GM12801 (cell line): Measurements from ENCODE around the gene CPAMD8.

Experiments
- CTCF ChIP-seq: IDR thresholded peaks from one replicate; pipeline ENCODE4 v1.5.1; 2011; ENCODE audit warnings: control low read depth; ENCODE audit not compliant: insufficient read length; ENCODE audit errors: extremely low read depth

The CPAMD8 gene

DNA sequence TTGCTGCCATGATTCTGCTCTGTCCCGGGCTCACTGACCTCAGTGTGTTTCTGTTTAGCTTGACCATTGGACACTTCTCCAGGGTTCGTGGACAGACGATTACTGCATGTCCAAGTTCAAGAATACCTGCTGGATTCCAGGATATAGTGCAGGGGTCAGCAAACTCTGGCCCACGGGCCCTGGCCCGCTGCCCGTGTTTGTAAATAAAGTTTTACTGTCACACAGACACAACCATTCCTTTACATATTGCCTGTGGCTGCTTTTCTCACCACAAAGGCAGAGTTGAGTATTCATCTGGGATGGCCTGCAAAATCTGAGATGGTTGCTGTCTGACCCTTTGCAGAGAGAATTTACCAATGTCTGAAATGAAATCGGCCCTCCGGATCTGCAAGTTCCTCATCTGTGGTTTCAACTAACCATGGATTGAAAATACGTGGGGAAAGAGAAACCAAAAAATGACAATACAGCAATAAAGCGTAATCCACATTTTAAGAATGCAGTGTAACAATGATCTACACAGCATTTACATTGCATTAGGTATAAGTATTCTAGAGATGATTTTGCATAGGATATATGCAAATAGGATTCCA, 163.7 kb downstream of the CPAMD8 start:
- no peak for TF ChIP-seq CTCF

DNA sequence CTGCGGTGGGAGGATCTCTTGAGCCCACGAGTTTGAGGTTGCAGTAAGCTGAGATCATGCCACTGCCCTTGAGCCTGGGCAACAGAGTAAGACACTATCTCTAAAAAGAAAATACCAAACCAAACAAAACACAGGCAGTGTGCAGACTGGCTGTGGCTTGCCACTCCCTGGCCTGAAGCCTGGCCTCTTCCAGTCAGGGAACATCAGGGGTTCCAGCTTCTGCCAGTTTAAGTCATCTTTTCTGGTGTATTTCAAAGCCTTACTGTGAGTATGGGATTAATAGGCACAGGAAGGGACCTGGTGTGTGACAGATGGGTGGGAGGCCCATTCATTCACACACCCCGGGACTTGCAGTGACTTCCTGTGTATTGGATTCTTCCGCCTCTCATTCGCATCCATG, 164.8 kb downstream of the CPAMD8 start:
- TF ChIP-seq CTCF: no peak

- no peak for TF ChIP-seq CTCF
Measured at GRCh38 chr19:16861011-16861410, 165.6 kb downstream of the CPAMD8 start.

DNA sequence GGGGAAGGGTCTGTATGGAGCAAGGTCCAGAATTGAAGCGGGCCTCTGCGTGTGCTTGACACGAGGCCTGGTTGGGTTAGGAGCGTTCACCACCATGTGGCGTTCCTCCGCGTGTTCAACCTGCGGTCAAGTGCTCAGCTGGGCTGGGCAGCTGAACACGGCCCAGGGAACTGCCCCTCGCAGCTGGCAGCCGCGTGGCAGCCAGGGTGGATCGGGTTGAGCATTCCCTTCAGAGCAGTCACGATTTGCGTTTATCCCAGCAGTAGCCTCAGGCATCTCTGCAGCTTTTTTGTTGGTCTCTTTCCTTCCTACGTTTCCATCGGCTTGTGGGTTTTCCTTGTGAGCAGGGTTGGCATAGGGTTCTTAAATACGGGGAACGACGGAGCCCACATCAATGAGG, 166.5 kb downstream of the CPAMD8 start:
- TF ChIP-seq CTCF: no peak

- no peak for TF ChIP-seq CTCF
Measured at GRCh38 chr19:16859626-16860025, 167.0 kb downstream of the CPAMD8 start.

DNA sequence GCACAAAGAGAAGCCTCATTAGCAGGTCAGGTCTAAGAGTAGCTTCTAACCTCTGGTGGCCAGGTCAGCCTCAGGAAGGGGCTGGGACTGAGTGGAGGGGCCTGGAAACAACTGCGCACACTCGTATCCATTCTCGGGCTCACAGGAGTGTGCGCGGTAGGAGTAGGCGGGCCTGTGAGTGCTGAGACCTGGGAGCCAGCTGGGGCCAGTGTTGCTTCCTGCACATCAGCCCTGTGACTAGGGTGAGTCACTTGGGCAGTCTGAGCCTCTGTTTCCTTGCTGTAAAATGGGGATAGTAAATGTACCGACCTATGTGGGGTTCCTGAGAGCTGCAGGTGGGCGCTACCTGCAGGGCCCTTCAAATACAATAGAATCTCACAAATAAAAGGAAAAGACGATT, 170.5 kb downstream of the CPAMD8 start:
- TF ChIP-seq CTCF: no peak

GRCh38 chr19:16853066-16853465, 173.5 kb downstream of the CPAMD8 start:
- TF ChIP-seq CTCF: no peak
